Right atrium auricular region (tissue), 2 donors: Measurements from ENCODE around the gene ABCC5. TPM values are rescaled to one million over a fixed set of nuclear protein-coding genes. Genes with fewer than 3 reads are reported as not detected.
"Not testable (repeated sequence)": the region's sequence is repeated elsewhere in the genome, so short reads cannot be mapped to it uniquely, and the experiment has no call there.

Experiments used
- DNase-seq: peaks from one replicate; pipeline ENCODE4 v3.0.0-alpha.2; 2019; ENCODE audit warnings: low spot score
- H3K27ac ChIP-seq, 2 donors: fragments of 200-600 bp; sonication (generic); 1 replicate in 1 of 2; 2 replicates in 1 of 2; pipeline ENCODE4 v1.5.1; 2016 to 2019
- H3K27me3 ChIP-seq, 2 donors: fragments of 200-600 bp; sonication (generic); one replicate each; pipeline versions ENCODE4 v1.5.1 to v1.6.0; 2017 to 2019
- H3K36me3 ChIP-seq: fragments of 200-600 bp; sonication (generic); one replicate; pipeline ENCODE4 v1.5.1; 2016
- H3K4me1 ChIP-seq, 2 donors: fragments of 200-600 bp; sonication (generic); one replicate each; pipeline versions ENCODE4 v1.5.1 to v1.6.0; 2017 to 2019
- H3K4me3 ChIP-seq, 2 donors: fragments of 200-600 bp; sonication (generic); 1 replicate in 1 of 2; 2 replicates in 1 of 2; pipeline ENCODE4 v1.5.1; 2017 to 2019; ENCODE audit warnings: mild to moderate bottlenecking in 1 of 2, moderate library complexity in 1 of 2
- H3K9me3 ChIP-seq, 2 donors: fragments of 200-600 bp; sonication (generic); one replicate each; pipeline ENCODE4 v1.5.1; 2019
- CTCF ChIP-seq, 2 donors: fragments of 200-600 bp; sonication (generic); IDR thresholded peaks; one replicate each; pipeline ENCODE4 v1.5.1; 2019; ENCODE audit warnings: antibody characterized with exemption in 2 of 2
- total RNA-seq, 2 donors: library from RNA; depleted of rRNA; stranded (reverse); fragments of >200 nt; gene quantifications; one replicate each; pipeline ENCODE4 v1.1.0, GENCODE V29; 2016

The ABCC5 gene
- total RNA-seq, 2 donors from 2014 or later, result 17.5 to 23.1 TPM

GRCh38 chr3:184011230-184011876 is 6.3 kb downstream of the ABCC5 start:
- Histone ChIP-seq H3K9me3 (no peaks in the 10 kb centered on the region), H3K36me3 (peaks cover 37% of the 10 kb centered on the region), H3K4me1 (peaks cover 0 to 12% of the 10 kb centered on the region in 2 donors)

GRCh38 chr3:184008161-184008560 is 9.5 kb downstream of the ABCC5 start:
- no peak for DNase-seq
- peaks cover 0 to 36% of the 10 kb centered on the region in 2 donors for H3K4me1 ChIP-seq
- no peaks in the 10 kb centered on the region for H3K9me3 ChIP-seq
- no peak overlapping the region for H3K4me3 ChIP-seq
- no peak for TF ChIP-seq CTCF (IDR thresholded peaks at IDR 0.05)
- H3K27me3 ChIP-seq, result no peaks in the 10 kb centered on the region
- H3K36me3 ChIP-seq, result peaks cover 27% of the 10 kb centered on the region
- H3K27ac ChIP-seq, result no peak overlapping the region

More at GRCh38 chr3:184011230-184011876, 6.3 kb downstream of the ABCC5 start:
- Histone ChIP-seq H3K27me3 (no peaks in the 10 kb centered on the region), H3K27ac (no peak overlapping the region), H3K4me3 (no peak overlapping the region)
- no peak for DNase-seq
- TF ChIP-seq CTCF (IDR thresholded peaks at IDR 0.05), result no peak

- peaks cover 0 to 41% of the 10 kb centered on the region in 2 donors for H3K4me1 ChIP-seq
- not testable (repeated sequence) for DNase-seq, H3K4me3 ChIP-seq, H3K27ac ChIP-seq, H3K9me3 ChIP-seq, H3K27me3 ChIP-seq
- peaks cover 26% of the 10 kb centered on the region for H3K36me3 ChIP-seq
Observed at GRCh38 chr3:184007143-184007813, 10.4 kb downstream of the ABCC5 start.

GRCh38 chr3:184005941-184006507 is 11.7 kb downstream of the ABCC5 start:
- DNase-seq, result peak; percentile 59
- Histone ChIP-seq H3K27ac (peak overlapping the region; percentile 56 to 57), H3K27me3 (no peaks in the 10 kb centered on the region), H3K36me3 (peaks cover 19% of the 10 kb centered on the region), H3K4me3 (peak overlapping the region in 1 of 2 donors; percentile 5), H3K4me1 (peaks cover 0 to 51% of the 10 kb centered on the region in 2 donors), H3K9me3 (no peaks in the 10 kb centered on the region)
- no peak for TF ChIP-seq CTCF (IDR thresholded peaks at IDR 0.05)

GRCh38 chr3:184004476-184004875 is 13.2 kb downstream of the ABCC5 start:
- Histone ChIP-seq H3K4me1 (peaks cover 0 to 51% of the 10 kb centered on the region in 2 donors), H3K4me3 (no peak overlapping the region), H3K27ac (peak overlapping the region in 1 of 2 donors; percentile 17), H3K27me3 (no peaks in the 10 kb centered on the region), H3K9me3 (no peaks in the 10 kb centered on the region), H3K36me3 (peaks cover 14% of the 10 kb centered on the region)
- DNase-seq, result no peak
- no peak for TF ChIP-seq CTCF (IDR thresholded peaks at IDR 0.05)
